ENCODE results near the gene HIP1R.

Gene HIP1R

GRCh38 chr12:122842505-122843405 is 7.5 kb downstream of the HIP1R start:
- TF ChIP-seq, protein P1, sequence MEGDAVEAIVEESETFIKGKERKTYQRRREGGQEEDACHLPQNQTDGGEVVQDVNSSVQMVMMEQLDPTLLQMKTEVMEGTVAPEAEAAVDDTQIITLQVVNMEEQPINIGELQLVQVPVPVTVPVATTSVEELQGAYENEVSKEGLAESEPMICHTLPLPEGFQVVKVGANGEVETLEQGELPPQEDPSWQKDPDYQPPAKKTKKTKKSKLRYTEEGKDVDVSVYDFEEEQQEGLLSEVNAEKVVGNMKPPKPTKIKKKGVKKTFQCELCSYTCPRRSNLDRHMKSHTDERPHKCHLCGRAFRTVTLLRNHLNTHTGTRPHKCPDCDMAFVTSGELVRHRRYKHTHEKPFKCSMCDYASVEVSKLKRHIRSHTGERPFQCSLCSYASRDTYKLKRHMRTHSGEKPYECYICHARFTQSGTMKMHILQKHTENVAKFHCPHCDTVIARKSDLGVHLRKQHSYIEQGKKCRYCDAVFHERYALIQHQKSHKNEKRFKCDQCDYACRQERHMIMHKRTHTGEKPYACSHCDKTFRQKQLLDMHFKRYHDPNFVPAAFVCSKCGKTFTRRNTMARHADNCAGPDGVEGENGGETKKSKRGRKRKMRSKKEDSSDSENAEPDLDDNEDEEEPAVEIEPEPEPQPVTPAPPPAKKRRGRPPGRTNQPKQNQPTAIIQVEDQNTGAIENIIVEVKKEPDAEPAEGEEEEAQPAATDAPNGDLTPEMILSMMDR (IDR thresholded peaks at IDR 0.05): no peak

DNA sequence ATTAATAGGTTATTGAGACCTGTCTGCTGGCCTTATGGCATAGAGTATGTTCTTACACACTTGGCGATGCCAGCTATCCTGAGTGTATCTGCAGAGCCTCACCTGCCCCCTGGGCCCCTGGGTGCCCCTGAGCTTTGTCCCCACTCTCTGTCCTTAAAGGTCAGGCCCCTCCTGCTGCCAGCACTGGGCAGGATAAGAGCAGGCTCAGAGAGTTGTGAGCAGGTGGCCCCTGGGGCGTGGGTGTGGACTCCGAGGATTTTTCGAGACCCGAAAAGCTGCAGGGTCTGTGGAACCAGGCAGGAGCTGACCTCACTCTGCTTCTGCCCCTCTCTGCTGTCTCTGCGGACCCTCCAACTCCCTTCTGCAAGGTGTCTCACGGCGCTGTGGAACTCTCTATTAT is 8.2 kb downstream of the HIP1R start:
- TF ChIP-seq, protein P1 (IDR thresholded peaks at IDR 0.05): no peak

- TF ChIP-seq, protein P1 (IDR thresholded peaks at IDR 0.05): no peak
Observed at GRCh38 chr12:122844366-122844971, 9.2 kb downstream of the HIP1R start.

DNA sequence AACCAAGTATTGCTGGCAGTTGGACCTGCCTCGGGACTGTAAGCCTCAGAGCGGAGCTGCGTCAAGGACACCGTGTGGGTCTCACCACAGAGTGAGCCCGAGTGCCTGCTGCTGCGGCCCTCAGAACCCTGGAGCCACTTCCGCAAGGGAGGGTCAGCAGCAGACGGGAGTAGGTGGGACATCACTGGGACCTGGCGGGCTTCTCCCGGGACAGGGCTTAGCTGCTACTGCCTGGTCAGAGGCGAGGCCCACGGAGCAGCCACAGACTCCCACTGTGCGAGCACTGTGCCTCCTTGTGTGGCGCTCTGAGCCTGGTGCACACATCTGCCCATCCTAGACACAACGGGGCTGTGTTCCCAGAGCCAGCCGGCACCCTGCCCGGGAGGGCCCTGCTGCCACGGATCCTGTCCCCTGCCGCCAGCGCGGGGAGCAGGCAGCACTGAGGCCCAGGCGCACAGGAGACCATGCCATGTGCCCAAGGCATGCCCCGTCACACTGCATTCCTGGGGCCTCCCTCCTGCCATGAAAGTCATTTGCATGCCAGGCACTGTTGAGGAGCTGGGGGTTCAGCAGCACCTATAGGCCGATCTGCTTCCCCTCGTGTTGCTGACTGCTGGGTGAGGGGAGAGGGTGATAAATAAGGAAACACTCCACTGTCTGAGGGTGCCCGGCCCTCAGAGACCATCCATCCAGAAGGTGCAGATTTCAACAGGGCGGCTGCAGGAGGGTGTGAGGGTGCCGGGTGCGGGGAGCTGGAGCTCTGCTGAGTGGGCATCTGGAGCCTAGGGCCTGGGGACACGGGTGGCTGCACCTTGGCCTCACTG is 10.0 kb downstream of the HIP1R start:
- TF ChIP-seq, protein P1 (IDR thresholded peaks at IDR 0.05): no peak

GRCh38 chr12:122845865-122846621 is 10.8 kb downstream of the HIP1R start:
- TF ChIP-seq, protein P1 (IDR thresholded peaks at IDR 0.05): no peak

- TF ChIP-seq, protein P1 (IDR thresholded peaks at IDR 0.05): no peak
Observed at GRCh38 chr12:122846622-122847515, 11.6 kb downstream of the HIP1R start.
